ENCODE results near the gene SGK2.

The SGK2 gene

GRCh38 chr20:43558412-43559146, at the start of gene SGK2:
Gene SGK2, plus strand, starts transcription at chr20:43559027. Its CDS starts 7,469 bp downstream, at chr20:43566496.
- no peak for DNase-seq

GRCh38 chr20:43511879-43512278, 46.9 kb upstream of the SGK2 start:
- DNase-seq = no peak

- no peak for DNase-seq
These were observed 45.4 kb upstream of the SGK2 start for GRCh38 chr20:43513372-43513930.

GRCh38 chr20:43513931-43514647, 44.7 kb upstream of the SGK2 start:
- peak; percentile 96 for DNase-seq

GRCh38 chr20:43514648-43514999, 44.2 kb upstream of the SGK2 start:
- DNase-seq = no peak

- no peak for DNase-seq
These were observed 43.2 kb upstream of the SGK2 start for GRCh38 chr20:43515628-43516027.

- DNase-seq = no peak
These were observed 42.5 kb upstream of the SGK2 start for GRCh38 chr20:43516251-43516824.

GRCh38 chr20:43520074-43520630, 38.7 kb upstream of the SGK2 start:
- no peak for DNase-seq

GRCh38 chr20:43525021-43525420, 33.8 kb upstream of the SGK2 start:
- DNase-seq = no peak

GRCh38 chr20:43528258-43528875, 30.5 kb upstream of the SGK2 start:
- DNase-seq = no peak

GRCh38 chr20:43529051-43529450, 29.8 kb upstream of the SGK2 start:
- no peak for DNase-seq

- no peak for DNase-seq
These were observed 29.2 kb upstream of the SGK2 start for GRCh38 chr20:43529457-43530153.

GRCh38 chr20:43530321-43531090, 28.3 kb upstream of the SGK2 start:
- DNase-seq = no peak

GRCh38 chr20:43531091-43531443, 27.8 kb upstream of the SGK2 start:
- no peak for DNase-seq

- no peak for DNase-seq
These were observed 26.3 kb upstream of the SGK2 start for GRCh38 chr20:43532416-43533055.

- DNase-seq = no peak
These were observed 25.8 kb upstream of the SGK2 start for GRCh38 chr20:43533060-43533459.

- no peak for DNase-seq
These were observed 24.8 kb upstream of the SGK2 start for GRCh38 chr20:43534016-43534415.

GRCh38 chr20:43534791-43535350, 24.0 kb upstream of the SGK2 start:
- no peak for DNase-seq

GRCh38 chr20:43535370-43536004, 23.3 kb upstream of the SGK2 start:
- DNase-seq = no peak
